ENCODE data around the gene TENM4.

GRCh38 chr11:79087238-79087960, 353.4 kb downstream of the TENM4 start:
- TF ChIP-seq CTCF (conservative IDR thresholded peaks at IDR 0.05; ENCODE audit: low read length), result no peak
- no peak for TF ChIP-seq EZH2phosphoT487 (IDR thresholded peaks at IDR 0.05; ENCODE audit: borderline replicate concordance, low read depth, low read length)
